ENCODE measurements around the gene LYRM1. TPM values are rescaled to one million over a fixed set of nuclear protein-coding genes. Genes with fewer than 3 reads are reported as not detected.

Gene LYRM1
- total and polyA plus RNA-seq, 2 of the 8 experiments (the other 6 are each of a cell fraction or from before 2014, with no cell fraction given), result 11.6 to 13.4 TPM

DNA sequence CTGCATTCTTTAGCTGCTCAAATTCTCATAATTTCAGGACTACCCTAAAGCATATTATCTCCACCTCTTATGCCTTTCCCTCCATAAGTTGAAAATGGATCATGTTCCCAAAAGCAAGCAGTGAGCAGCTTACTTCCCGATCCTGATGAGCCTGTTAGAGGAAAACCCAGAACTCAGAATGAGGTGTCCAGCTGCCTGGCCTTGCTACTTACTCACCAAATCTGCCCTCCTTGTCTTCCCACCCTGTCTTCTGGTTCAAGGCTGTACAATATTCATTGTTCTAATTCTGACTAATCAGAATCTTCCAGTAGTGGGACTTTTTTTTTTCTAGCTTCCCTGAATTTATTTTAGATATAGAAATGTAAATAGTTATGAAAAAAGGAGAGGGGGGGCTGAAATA is 10.8 kb downstream of the LYRM1 start (continued):
- TF ChIP-seq NANOG (IDR thresholded peaks at IDR 0.05; ENCODE audit: insufficient read depth, low read depth, low read length, poor library complexity, severe bottlenecking), result no peak
- no peak for TF ChIP-seq YY1 (IDR thresholded peaks at IDR 0.05; ENCODE audit: low read depth, low read length)
- no peak for TF ChIP-seq BRCA1 (IDR thresholded peaks at IDR 0.05; ENCODE audit: low read depth, low read length)
- no peak for TF ChIP-seq EGR1 (IDR thresholded peaks at IDR 0.05; ENCODE audit: borderline replicate concordance, low read depth, low read length)
